Mucosa of descending colon (tissue), 3 donors: ENCODE measurements around the gene DYRK2. TPM values are rescaled to one million over a fixed set of nuclear protein-coding genes. Genes with fewer than 3 reads are reported as not detected.

Experiments used
- ATAC-seq: fragments of 200-7000 bp; cut with Tn5 transposase; one replicate; pipeline ENCODE4 v1.9.1; 2020; ENCODE audit warnings: mild to moderate bottlenecking, moderate library complexity
- DNase-seq, 3 donors: peaks; one replicate each; pipeline ENCODE4 v3.0.0-alpha.2; 2020
- H3K36me3 ChIP-seq: fragments of 200-600 bp; one replicate; pipeline ENCODE4 v1.8.0; 2021; ENCODE audit warnings: low read depth, mild to moderate bottlenecking
- H3K4me1 ChIP-seq: fragments of 200-600 bp; one replicate; pipeline ENCODE4 v1.8.0; 2021; ENCODE audit warnings: low read depth, mild to moderate bottlenecking
- H3K4me3 ChIP-seq: fragments of 200-600 bp; one replicate; pipeline ENCODE4 v1.8.0; 2021; ENCODE audit warnings: mild to moderate bottlenecking
- H3K9me3 ChIP-seq: fragments of 200-600 bp; one replicate; pipeline ENCODE4 v1.8.0; 2021; ENCODE audit warnings: mild to moderate bottlenecking
- CTCF ChIP-seq: fragments of 200-600 bp; IDR thresholded peaks from one replicate; pipeline ENCODE4 v1.8.0; 2022; ENCODE audit warnings: antibody characterized with exemption, mild to moderate bottlenecking
- intact Hi-C, 2 donors: fragments of 100-400 bp; cut with DNase I in 1 of 2; cut with micrococcal nuclease in 1 of 2; formaldehyde crosslinking; loops; one replicate each; pipeline versions ENCODE4 v1.11.0 to v1.11.1; 2022; cut with DNase I, micrococcal nuclease
- total RNA-seq, 3 donors: library from RNA; stranded (reverse); fragmentation: NEBNext Ultra II Directional in 2 of 3; extraction: Animal tissue kit (Norgen Biotek cat#: 25700) in 2 of 3; gene quantifications; one replicate each; pipeline versions ENCODE4 v1.2.1 to v1.2.4, GENCODE V29; 2021 to 2023
- donor health status: DM: no; HTN: no; CAD: no; lungs with moderate emphysema.
- donor health status: DM: no; HTN: no; CAD: no.
- donor health status: DM: no; HTN: yes; CAD: no.

Gene DYRK2
- total RNA-seq, 3 donors from 2014 or later: 65.2 to 161 (median 111) TPM

GRCh38 chr12:67649261-67649569 lies 670 bp downstream of the DYRK2 start:
- TF ChIP-seq CTCF: no peak
- DNase-seq (no peak), ATAC-seq (peak; percentile 15)
- no peaks in the 10 kb centered on the region for H3K36me3 ChIP-seq
- intact Hi-C loops: loop anchor here in 1 of 2 donors (5.0 kb wide), 1 partner anchor 212 kb away; no protein-coding TSS in a partner anchor
- H3K4me1 ChIP-seq: peaks cover 22% of the 10 kb centered on the region
- H3K4me3 ChIP-seq: peak overlapping the region; percentile 97
- no peaks in the 10 kb centered on the region for H3K9me3 ChIP-seq

GRCh38 chr12:67649570-67650387 lies 1.2 kb downstream of the DYRK2 start:
- ATAC-seq (peak; percentile 12), DNase-seq (peak; percentile 61 to 77 (median 73))
- Histone ChIP-seq H3K4me1 (peaks cover 22% of the 10 kb centered on the region), H3K9me3 (no peaks in the 10 kb centered on the region), H3K4me3 (peak overlapping the region; percentile 97), H3K36me3 (no peaks in the 10 kb centered on the region)
- intact Hi-C loops: loop anchor here (5.0 kb wide), 2 partner anchors 212 to 293 kb away; no protein-coding TSS in a partner anchor
- no peak for TF ChIP-seq CTCF

GRCh38 chr12:67650388-67651131 lies 2.0 kb downstream of the DYRK2 start:
- H3K36me3 ChIP-seq: no peaks in the 10 kb centered on the region
- ATAC-seq (no peak), DNase-seq (peak; percentile 42 to 59 (median 52))
- no peak for TF ChIP-seq CTCF
- intact Hi-C loops: loop anchor here in 1 of 2 donors (5.0 kb wide), 1 partner anchor 292 kb away; no protein-coding TSS in a partner anchor
- peak overlapping the region; percentile 97 for H3K4me3 ChIP-seq
- no peaks in the 10 kb centered on the region for H3K9me3 ChIP-seq
- H3K4me1 ChIP-seq: peaks cover 26% of the 10 kb centered on the region

GRCh38 chr12:67651132-67651695 lies 2.7 kb downstream of the DYRK2 start:
- ATAC-seq (no peak), DNase-seq (peak in 1 of 3 donors; percentile 33)
- Histone ChIP-seq H3K9me3 (no peaks in the 10 kb centered on the region), H3K4me3 (peak overlapping the region; percentile 3), H3K4me1 (peaks cover 26% of the 10 kb centered on the region), H3K36me3 (no peaks in the 10 kb centered on the region)
- intact Hi-C loops: loop anchor here in 1 of 2 donors (5.0 kb wide), 1 partner anchor 291 kb away; no protein-coding TSS in a partner anchor
- no peak for TF ChIP-seq CTCF

GRCh38 chr12:67655829-67656228 lies 7.3 kb downstream of the DYRK2 start:
- peaks cover 18% of the 10 kb centered on the region for H3K4me1 ChIP-seq
- no peak for TF ChIP-seq CTCF
- peaks cover 11% of the 10 kb centered on the region for H3K36me3 ChIP-seq
- DNase-seq (no peak), ATAC-seq (no peak)
- intact Hi-C loops: no loop called here
- no peaks in the 10 kb centered on the region for H3K9me3 ChIP-seq
- no peak overlapping the region for H3K4me3 ChIP-seq
